ENCODE data around the gene ACSL1. TPM values are rescaled to one million over a fixed set of nuclear protein-coding genes. Genes with fewer than 3 reads are reported as not detected.

Gene ACSL1
- polyA plus RNA-seq, 2 of the 4 experiments (the other 2 are of a cell fraction), result 10.0 to 12.4 TPM

- TF ChIP-seq CEBPB (IDR thresholded peaks at IDR 0.05) (no peak), PHF8 (IDR thresholded peaks at IDR 0.05; ENCODE audit: borderline replicate concordance, low read depth) (no peak), RNF2 (IDR thresholded peaks at IDR 0.05; ENCODE audit: borderline replicate concordance, low read depth) (no peak), ELK1 (IDR thresholded peaks at IDR 0.05; ENCODE audit: low read depth, low read length) (no peak), POLR2A (IDR thresholded peaks at IDR 0.05; ENCODE audit: low read length) (no peak), CBX2 (IDR thresholded peaks at IDR 0.05; ENCODE audit: borderline replicate concordance, low read depth) (no peak), HES2 (IDR thresholded peaks at IDR 0.05) (no peak), MYC (IDR thresholded peaks at IDR 0.05; ENCODE audit: borderline replicate concordance, low read length) (no peak), NFE2L2 (conservative IDR thresholded peaks at IDR 0.05; ENCODE audit: low read length) (no peak), BCL3 (IDR thresholded peaks at IDR 0.05) (no peak), HMGXB4 (CRISPR knock-in tag; IDR thresholded peaks at IDR 0.05; ENCODE audit: borderline replicate concordance) (no peak), JUN (IDR thresholded peaks at IDR 0.05) (no peak), SREBF2 (IDR thresholded peaks at IDR 0.05) (no peak), CTCF (IDR thresholded peaks at IDR 0.05) (no peak), ZFP36 (IDR thresholded peaks at IDR 0.05; ENCODE audit: borderline replicate concordance, partially characterized antibody) (no peak), MAX (IDR thresholded peaks at IDR 0.05) (no peak)
- no peak for FAIRE-seq
- 57% methylated on average over 6 of the region's 6 CpGs for WGBS (ENCODE audit: missing lambda C conversion rate)
- ATAC-seq, result no peak
- Histone ChIP-seq H3K9me3 (no peaks in the 10 kb centered on the region), H3K4me1 (no peaks in the 10 kb centered on the region), H3K4me3 (no peak overlapping the region), H3K4me2 (no peak overlapping the region), H3K27ac (no peak overlapping the region)
- CTCF ChIA-PET, result interaction anchor here (1.0 kb wide), 1 partner anchor 9 kb away, joined by 3 read pairs; no protein-coding TSS in a partner anchor
- DNase-seq (ENCODE audit: low read depth in 1 of 2, low spot score in 1 of 2), result no peak
- POLR2A ChIA-PET, result no interaction called here
Measured at GRCh38 chr4:184854673-184855072, 28.9 kb upstream of the ACSL1 start.

- POLR2A ChIA-PET, result no interaction called here
- 68% methylated on average over 4 of the region's 9 CpGs for WGBS (ENCODE audit: missing lambda C conversion rate)
- CTCF ChIA-PET, result no interaction called here
- TF ChIP-seq ZC3H11A (IDR thresholded peaks at IDR 0.05) (no peak), HOXA7 (CRISPR knock-in tag; IDR thresholded peaks at IDR 0.05) (no peak)
- Histone ChIP-seq H3K4me2 (no peak overlapping the region), H3K27ac (no peak overlapping the region), H3K4me1 (no peaks in the 10 kb centered on the region), H3K4me3 (no peak overlapping the region), H3K9me3 (no peaks in the 10 kb centered on the region)
- ATAC-seq, result no peak
- no peak for DNase-seq (ENCODE audit: low read depth in 1 of 2, low spot score in 1 of 2)
- FAIRE-seq, result no peak
Measured at GRCh38 chr4:184853436-184853835, 27.7 kb upstream of the ACSL1 start.

Measured in A549 (cell line).